HepG2 (cell line): Measurements from ENCODE around the gene GNAT2. TPM values are rescaled to one million over a fixed set of nuclear protein-coding genes. Genes with fewer than 3 reads are reported as not detected.

Experiments used
- ATAC-seq: fragments of 200-7000 bp; cut with Tn5 transposase; 3 replicates; pipeline ENCODE4 v1.9.1; 2020; ENCODE audit warnings: mild to moderate bottlenecking, moderate library complexity
- BruUV-seq: library from RNA; stranded (reverse); fragments of 400-500 nt; replicated peaks from 2 replicates; lab custom pipeline; 2021; lab: Mats Ljungman, UMichigan
- CTCF ChIA-PET: fragments of 300-600 bp; formaldehyde crosslinking; extraction: SDS; loops from one replicate; lab custom pipeline; 2021; ENCODE audit warnings: low total read pairs, inconsistent platforms, low intra/inter-chr PET ratio; lab: Yijun Ruan, JAX
- POLR2A ChIA-PET: fragments of 350-600 bp; sonication (Branson Sonifier 250); formaldehyde crosslinking; loops from one replicate; lab custom pipeline; 2020; ENCODE audit warnings: antibody characterized with exemption, inconsistent platforms; lab: Yijun Ruan, JAX
- DNase-seq: peaks from one replicate; pipeline ENCODE4 v3.0.0-alpha.2; 2015; ENCODE audit warnings: low spot score
- FAIRE-seq: peaks from 3 replicates; lab custom pipeline; 2011; peaks lifted over from hg19 to GRCh38; lab: Jason Lieb, UNC
- H2AFZ ChIP-seq: one replicate; pipeline ENCODE4 v1.6.1; 2011; ENCODE audit warnings: low read length, inconsistent platforms
- H3K27ac ChIP-seq: fragments of 300-600 bp; 3 replicates; pipeline ENCODE4 v1.8.0; 2011; ENCODE audit warnings: mixed run types, mild to moderate bottlenecking, mixed read lengths, low read length, inconsistent platforms; ENCODE audit not compliant: insufficient read depth; ENCODE audit errors: extremely low read length
- H3K27me3 ChIP-seq, 2 experiments: fragments of 200-600 bp in 1 of 2; 2 replicates in 1 of 2; 3 replicates in 1 of 2; pipeline versions ENCODE4 v1.6.0 to v1.8.0; 2011; ENCODE audit warnings: low read length in 2 of 2, mild to moderate bottlenecking in 2 of 2, moderate library complexity in 2 of 2, inconsistent platforms in 1 of 2; ENCODE audit not compliant: insufficient read depth in 2 of 2, control insufficient read depth in 1 of 2
- H3K36me3 ChIP-seq, 2 experiments: fragments of 200-600 bp in 1 of 2; replicated peaks in 1 of 2; 2 replicates in 1 of 2; 3 replicates in 1 of 2; pipeline versions ENCODE4 v1.5.1 to v1.8.0; 2011; ENCODE audit warnings: low read length in 2 of 2, inconsistent platforms in 1 of 2; ENCODE audit not compliant: insufficient read depth in 2 of 2, control insufficient read depth in 1 of 2
- H3K4me1 ChIP-seq: 2 replicates; pipeline ENCODE4 v1.5.1; 2012; ENCODE audit warnings: low read length, inconsistent platforms; ENCODE audit not compliant: insufficient read depth
- H3K4me2 ChIP-seq: 2 replicates; pipeline ENCODE4 v1.6.0; 2011; ENCODE audit warnings: low read depth, low read length, inconsistent platforms
- H3K4me3 ChIP-seq, 3 experiments: fragments of 200-600 bp in 1 of 3; sonication (generic), shearing (Covaris generic) in 1 of 3; replicated peaks in 1 of 3; 2 replicates each; pipeline ENCODE4 v1.5.1; 2011 to 2016; ENCODE audit warnings: low read length in 3 of 3, inconsistent platforms in 2 of 3, low read depth in 2 of 3, mild to moderate bottlenecking in 2 of 3, control low read depth in 1 of 3, mixed read lengths in 1 of 3; ENCODE audit not compliant: insufficient read depth in 1 of 3
- H3K79me2 ChIP-seq: one replicate; pipeline ENCODE4 v1.6.1; 2011; ENCODE audit warnings: low read length, inconsistent platforms; ENCODE audit not compliant: insufficient read depth
- H3K9ac ChIP-seq: 2 replicates; pipeline ENCODE4 v1.6.0; 2011; ENCODE audit warnings: mild to moderate bottlenecking, low read depth, low read length, inconsistent platforms; ENCODE audit not compliant: insufficient read depth
- H3K9me3 ChIP-seq: 2 replicates; pipeline ENCODE4 v1.5.1; 2012; ENCODE audit warnings: mild to moderate bottlenecking, low read length
- H4K20me1 ChIP-seq: 2 replicates; pipeline ENCODE4 v1.6.0; 2011; ENCODE audit warnings: inconsistent platforms, mild to moderate bottlenecking, low read length, moderate library complexity; ENCODE audit not compliant: insufficient read depth
- AKNA ChIP-seq: sonication (generic); formaldehyde crosslinking; IDR thresholded peaks from 2 replicates; pipeline ENCODE4 v1.4.0; 2020; ENCODE audit warnings: missing genetic modification reagents, borderline replicate concordance
- ARNT ChIP-seq: fragments of 450-650 bp; IDR thresholded peaks from 2 replicates; pipeline ENCODE4 v1.6.1; 2017
- FOXK2 ChIP-seq: fragments of 450-650 bp; IDR thresholded peaks from 2 replicates; pipeline ENCODE4 v1.6.1; 2016
- GATAD1 ChIP-seq: IDR thresholded peaks from 2 replicates; pipeline ENCODE4 v1.6.1; 2016; ENCODE audit warnings: missing genetic modification reagents, missing compliant biosample characterization
- HNRNPL ChIP-seq: fragments of 200-400 bp; formaldehyde crosslinking; IDR thresholded peaks from 2 replicates; pipeline ENCODE4 v1.6.1; 2017; ENCODE audit warnings: mild to moderate bottlenecking, low read depth, low read length
- SRSF1 ChIP-seq: fragments of 200-400 bp; formaldehyde crosslinking; optimal IDR thresholded peaks from 2 replicates; pipeline ENCODE3; 2017; ENCODE audit warnings: mild to moderate bottlenecking, low read depth, low read length, moderate library complexity
- TAF15 ChIP-seq: fragments of 200-400 bp; formaldehyde crosslinking; IDR thresholded peaks from one replicate; pipeline ENCODE4 v1.6.1; 2018; ENCODE audit warnings: mild to moderate bottlenecking, low read depth, low read length; ENCODE audit not compliant: poor library complexity, severe bottlenecking
- ZFP1 ChIP-seq: IDR thresholded peaks from 2 replicates; pipeline ENCODE4 v1.6.1; 2016
- ZNF280D ChIP-seq: sonication (generic); formaldehyde crosslinking; IDR thresholded peaks from 2 replicates; pipeline ENCODE4 v1.5.1; 2020; ENCODE audit warnings: mild to moderate bottlenecking, missing genetic modification reagents
- ZNF292 ChIP-seq: sonication (generic); formaldehyde crosslinking; IDR thresholded peaks from 2 replicates; pipeline ENCODE4 v1.8.1; 2022; ENCODE audit warnings: mild to moderate bottlenecking, low read depth, missing genetic modification reagents, borderline replicate concordance
- ZNF530 ChIP-seq: sonication (generic); formaldehyde crosslinking; IDR thresholded peaks from 2 replicates; pipeline ENCODE4 v1.5.0; 2020; ENCODE audit warnings: low read depth, mild to moderate bottlenecking, missing genetic modification reagents
- WGBS: methylation state at CpG from one replicate; pipeline ENCODE4 v1.1.6; 2017; ENCODE audit warnings: low lambda C conversion rate; 5-methylcytosine and 5-hydroxymethylcytosine counted together
- in situ Hi-C: cut with HindIII; loops from 2 replicates; pipeline ENCODE4 v1.10.0; 2017; ENCODE audit warnings: low pct_unique_long_range_greater_than_20kb; ENCODE audit not compliant: extremely low pct_ligation_motif_present
- intact Hi-C: fragments of 100-400 bp; cut with micrococcal nuclease; formaldehyde crosslinking; loops from one replicate; pipeline ENCODE4 v1.10.0; 2022; ENCODE audit not compliant: unreplicated experiment
- polyA plus RNA-seq, 8 experiments: library from polyadenylated mRNA; depleted of rRNA in 3 of 8; stranded (reverse) in 7 of 8; unstranded in 1 of 8; fragments of >200 nt; fragmentation: Illumina TruSeq in 4 of 8; extraction: Trizol in 4 of 8; gene quantifications; 2 replicates each; pipeline versions ENCODE4 v1.2.1 to v1.2.3, GENCODE V29; 2011 to 2016; ENCODE audit warnings: low read depth in 4 of 8, missing spikeins in 1 of 8, mixed read lengths in 1 of 8; ENCODE audit not compliant: insufficient read depth in 1 of 8
- total RNA-seq, 5 experiments: library from RNA; depleted of rRNA; stranded (reverse); fragments of >200 nt; fragmentation: Illumina TruSeq; extraction: Trizol; gene quantifications; 2 replicates each; pipeline ENCODE4 v1.2.3, GENCODE V29; 2016; ENCODE audit warnings: low read depth in 1 of 5

GNAT2 gene
- total and polyA plus RNA-seq, 2 of the 13 experiments (the other 11 are each of a cell fraction or from before 2014, with no cell fraction given): 0.08 to 0.20 TPM

- DNase-seq (no peak), ATAC-seq (peak; percentile 16), FAIRE-seq (no peak)
- in situ Hi-C loops (loop anchor here (5.0 to 10.0 kb wide), 3 partner anchors 67 to 345 kb away; partner anchors contain the start of gene AHCYL1), intact Hi-C loops (loop anchor here (2.0 to 5.0 kb wide), 2 partner anchors 97 to 352 kb away; no protein-coding TSS in a partner anchor)
- 19% methylated on average over 5 of the region's 6 CpGs for WGBS
- ChIA-PET POLR2A (interaction anchor here (0.7 to 3.8 kb wide), 11 partner anchors 11 to 145 kb away, joined by 3 to 23 read pairs (median 4); partner anchors contain the start of genes EPS8L3, GNAI3, GSTM2 and GSTM4), CTCF (interaction anchor here (1.1 to 2.6 kb wide), 3 partner anchors 10 to 134 kb away, joined by 3 to 13 read pairs (median 7); no protein-coding TSS in a partner anchor)
- Histone ChIP-seq H3K27ac (no peak overlapping the region), H3K4me3 (no peak overlapping the region), H2AFZ (no peak overlapping the region), H3K4me2 (peak overlapping the region; percentile 29; the same call in 1 of the 2 replicates), H3K9me3 (no peaks in the 10 kb centered on the region), H3K79me2 (no peaks in the 10 kb centered on the region), H3K36me3 (no peaks in the 10 kb centered on the region), H3K27me3 (0 out of 5 replicates have a peak, but pooled peaks cover 0 to 3% of the 10 kb centered on the region in 2 experiments), H4K20me1 (no peaks in the 10 kb centered on the region), H3K9ac (no peak overlapping the region), H3K4me1 (peaks cover 39% of the 10 kb centered on the region)
- no peak for TF ChIP-seq ZNF530 (CRISPR knock-in tag)
- TF ChIP-seq GATAD1 (CRISPR knock-in tag): no peak
- TF ChIP-seq SRSF1: no peak
- TF ChIP-seq ARNT: no peak
- no peak for TF ChIP-seq ZFP1
- TF ChIP-seq ZNF292: no peak
- TF ChIP-seq ZNF280D: no peak
- no peak for TF ChIP-seq AKNA (CRISPR knock-in tag)
- TF ChIP-seq HNRNPL: no peak
- TF ChIP-seq TAF15: no peak
- no peak for TF ChIP-seq FOXK2
- no TSS peak for BruUV-seq
Measured at GRCh38 chr1:109639841-109640184, 20.4 kb upstream of the GNAT2 start.
